CD4-positive, alpha-beta T cell treated with Interleukin-12 subunit alpha and Interleukin-12 subunit beta, for 1 hour (primary cell): ENCODE measurements around the gene METRNL.
"Not testable (repeated sequence)": the region's sequence is repeated elsewhere in the genome, so short reads cannot be mapped to it uniquely, and the experiment has no call there.

Source experiments
- DNase-seq: peaks from one replicate; pipeline ENCODE4 v3.0.0-alpha.2; 2020

Gene METRNL

GRCh38 chr17:83109793-83110645, 30.6 kb downstream of the METRNL start:
- DNase-seq: no peak

GRCh38 chr17:83110735-83111134, 31.3 kb downstream of the METRNL start:
- DNase-seq: no peak

GRCh38 chr17:83111516-83112282, 32.3 kb downstream of the METRNL start:
- DNase-seq: no peak

- no peak for DNase-seq
Measured at GRCh38 chr17:83113381-83113780, 34.0 kb downstream of the METRNL start.

GRCh38 chr17:83113792-83114191, 34.4 kb downstream of the METRNL start:
- DNase-seq: no peak

GRCh38 chr17:83114706-83115105, 35.3 kb downstream of the METRNL start:
- no peak for DNase-seq

GRCh38 chr17:83115202-83115651, 35.8 kb downstream of the METRNL start:
- DNase-seq: no peak

GRCh38 chr17:83115832-83116231, 36.4 kb downstream of the METRNL start:
- DNase-seq: no peak

GRCh38 chr17:83116311-83116771, 36.9 kb downstream of the METRNL start:
- no peak for DNase-seq

GRCh38 chr17:83116783-83117555, 37.6 kb downstream of the METRNL start:
- no peak for DNase-seq

GRCh38 chr17:83117583-83117982, 38.2 kb downstream of the METRNL start:
- no peak for DNase-seq

- DNase-seq: no peak
Measured at GRCh38 chr17:83118071-83118841, 38.8 kb downstream of the METRNL start.

- peak; percentile 30 for DNase-seq
Measured at GRCh38 chr17:83119987-83120864, 40.8 kb downstream of the METRNL start.

- DNase-seq: not testable (repeated sequence)
Measured at GRCh38 chr17:83121473-83121872, 42.1 kb downstream of the METRNL start.

- DNase-seq: no peak
Measured at GRCh38 chr17:83121921-83122820, 42.8 kb downstream of the METRNL start.

- no peak for DNase-seq
Measured at GRCh38 chr17:83122834-83123233, 43.4 kb downstream of the METRNL start.

- no peak for DNase-seq
Measured at GRCh38 chr17:83123896-83124801, 44.7 kb downstream of the METRNL start.

- DNase-seq: peak; percentile 42
Measured at GRCh38 chr17:83124871-83125514, 45.6 kb downstream of the METRNL start.
